ENCODE measurements around the gene PLOD3.
"Not testable (repeated sequence)": the region's sequence is repeated elsewhere in the genome, so short reads cannot be mapped to it uniquely, and the experiment has no call there.

The PLOD3 gene

DNA sequence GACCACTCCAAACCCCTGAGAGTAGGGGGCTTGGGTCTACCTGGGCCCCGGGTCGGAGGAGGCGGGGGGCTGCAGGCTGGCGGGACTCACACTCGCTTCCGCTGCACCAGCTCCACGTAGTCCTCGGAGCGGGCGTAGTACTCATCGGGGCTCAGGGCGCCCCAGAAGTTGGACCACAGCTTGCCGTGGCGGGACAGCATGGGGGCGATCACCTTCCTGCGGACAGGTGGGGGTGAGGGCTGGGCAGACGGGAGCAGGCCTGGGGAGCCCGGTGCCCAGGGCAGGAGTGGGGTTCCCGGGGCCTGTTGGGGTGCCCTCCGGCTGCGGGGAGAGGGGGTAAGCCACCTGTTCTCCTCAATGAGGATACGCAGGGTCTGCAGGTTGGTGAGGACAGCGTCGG lies 5.9 kb downstream of the PLOD3 start:
- no peak for DNase-seq

DNA sequence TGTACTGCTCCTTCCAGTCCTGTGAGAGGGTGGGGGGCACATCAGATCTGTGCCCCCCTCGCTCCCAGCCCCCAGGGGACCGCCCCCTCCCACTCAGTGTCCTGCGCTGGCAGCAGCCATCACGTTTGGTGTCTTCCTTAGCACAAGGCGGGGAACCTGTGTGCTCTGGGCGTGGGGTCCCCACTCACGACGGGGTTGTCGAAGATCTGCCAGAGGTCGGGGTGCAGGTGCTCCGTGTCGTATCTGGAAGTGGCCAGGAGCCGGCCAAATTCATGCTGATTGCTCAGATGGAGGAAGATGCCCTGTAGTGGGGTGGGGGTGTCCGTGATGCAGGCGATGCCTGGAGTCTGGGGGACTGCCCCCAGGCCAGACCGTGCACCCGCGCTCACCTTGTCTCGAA lies 7.2 kb downstream of the PLOD3 start:
- no peak for DNase-seq

DNA sequence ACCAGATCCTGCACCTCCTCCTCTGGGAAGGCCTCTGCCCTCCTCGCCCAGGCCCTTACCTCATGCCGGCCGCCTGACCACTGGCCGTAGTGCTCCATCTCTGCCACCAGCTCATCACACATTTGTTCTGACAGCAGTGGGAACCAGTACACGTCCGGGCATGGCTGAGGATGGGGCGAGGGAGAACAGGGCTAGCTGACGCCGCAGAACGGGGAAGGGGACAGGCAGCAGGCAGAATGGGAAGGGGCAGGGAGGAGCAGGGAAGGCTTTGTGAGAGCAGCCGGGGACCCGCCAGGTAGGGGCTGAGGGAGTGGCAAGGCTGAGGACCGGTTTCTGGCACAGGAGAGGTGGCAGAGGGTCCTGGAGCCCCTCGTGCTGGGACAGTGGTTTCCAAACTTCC lies 8.6 kb downstream of the PLOD3 start:
- no peak for DNase-seq

DNA sequence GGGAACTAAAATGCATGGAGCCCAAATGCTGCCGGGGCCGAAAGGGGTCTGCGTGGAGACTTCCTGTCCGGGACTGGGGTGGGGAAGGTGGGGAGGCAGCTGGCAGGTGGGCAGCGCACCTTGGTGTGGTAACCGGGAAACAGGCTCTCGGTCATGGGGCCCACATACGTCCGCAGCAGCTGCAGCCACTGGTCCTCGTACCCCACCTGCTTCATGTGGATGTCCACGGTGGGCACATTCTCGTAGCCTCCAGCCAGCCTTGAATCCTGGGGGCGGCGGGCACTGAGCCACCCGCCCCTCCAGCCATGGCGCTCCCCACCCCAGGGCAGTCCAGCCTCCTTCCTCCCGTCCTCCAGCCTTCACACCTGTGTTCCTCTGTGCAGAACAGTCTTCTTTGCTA lies 9.9 kb downstream of the PLOD3 start:
- DNase-seq: no peak

DNA sequence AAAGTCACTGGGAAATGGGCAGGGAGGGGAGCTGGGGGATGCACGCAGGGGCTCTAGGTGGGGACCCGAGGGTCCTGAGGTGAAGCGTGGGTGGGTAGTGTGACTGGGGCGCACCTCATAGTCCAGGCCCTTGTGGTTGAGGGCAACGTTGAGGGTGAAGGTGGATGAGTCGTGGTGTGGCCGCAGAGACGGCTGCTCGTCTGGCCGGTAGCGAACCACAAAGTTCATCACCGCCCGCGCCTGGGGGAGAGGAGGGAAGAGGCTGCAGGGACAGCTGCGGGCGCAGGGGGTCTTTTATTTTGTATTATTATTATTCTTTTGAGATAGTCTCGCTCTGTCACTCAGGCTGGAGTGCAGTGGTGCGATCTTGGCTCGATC lies 10.7 kb downstream of the PLOD3 start:
- DNase-seq: no peak

DNA sequence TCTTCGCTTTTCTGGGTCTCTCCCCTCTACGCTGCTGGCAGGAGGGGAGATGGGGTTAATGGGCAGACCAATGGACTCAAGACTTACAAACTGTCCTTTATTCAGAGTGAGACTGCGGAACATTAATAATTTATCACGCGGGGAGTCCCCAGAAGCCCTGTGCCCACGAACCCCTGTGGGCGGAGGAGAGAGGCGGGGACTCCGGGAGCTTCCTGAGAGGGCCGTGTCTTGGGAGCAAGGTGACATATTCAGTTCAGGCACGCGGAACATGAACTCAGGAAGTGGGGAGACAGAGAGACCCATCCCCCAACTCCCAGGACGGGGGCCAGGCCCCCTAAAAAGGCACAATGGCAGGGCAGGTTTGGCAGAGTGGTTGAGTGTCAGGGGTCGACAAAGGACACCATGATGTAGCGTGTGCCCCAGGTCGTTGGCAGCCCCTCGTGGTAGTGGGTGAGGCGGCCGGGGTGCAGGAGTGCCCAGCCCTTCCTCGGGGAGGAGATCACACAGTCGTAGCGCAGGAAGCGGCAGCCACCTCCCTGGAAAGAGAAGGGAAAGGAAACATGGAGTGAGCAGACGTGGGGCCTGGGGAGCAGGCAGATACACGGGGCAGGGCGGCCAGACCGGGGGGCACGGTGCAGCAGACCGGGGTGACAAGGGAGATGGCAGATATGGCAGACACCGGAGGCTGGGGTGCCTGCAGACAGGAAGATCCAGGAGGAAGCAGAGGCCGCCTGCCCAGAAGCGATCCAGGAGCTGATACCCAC lies 11.3 kb downstream of the PLOD3 start:
- no peak for DNase-seq

DNA sequence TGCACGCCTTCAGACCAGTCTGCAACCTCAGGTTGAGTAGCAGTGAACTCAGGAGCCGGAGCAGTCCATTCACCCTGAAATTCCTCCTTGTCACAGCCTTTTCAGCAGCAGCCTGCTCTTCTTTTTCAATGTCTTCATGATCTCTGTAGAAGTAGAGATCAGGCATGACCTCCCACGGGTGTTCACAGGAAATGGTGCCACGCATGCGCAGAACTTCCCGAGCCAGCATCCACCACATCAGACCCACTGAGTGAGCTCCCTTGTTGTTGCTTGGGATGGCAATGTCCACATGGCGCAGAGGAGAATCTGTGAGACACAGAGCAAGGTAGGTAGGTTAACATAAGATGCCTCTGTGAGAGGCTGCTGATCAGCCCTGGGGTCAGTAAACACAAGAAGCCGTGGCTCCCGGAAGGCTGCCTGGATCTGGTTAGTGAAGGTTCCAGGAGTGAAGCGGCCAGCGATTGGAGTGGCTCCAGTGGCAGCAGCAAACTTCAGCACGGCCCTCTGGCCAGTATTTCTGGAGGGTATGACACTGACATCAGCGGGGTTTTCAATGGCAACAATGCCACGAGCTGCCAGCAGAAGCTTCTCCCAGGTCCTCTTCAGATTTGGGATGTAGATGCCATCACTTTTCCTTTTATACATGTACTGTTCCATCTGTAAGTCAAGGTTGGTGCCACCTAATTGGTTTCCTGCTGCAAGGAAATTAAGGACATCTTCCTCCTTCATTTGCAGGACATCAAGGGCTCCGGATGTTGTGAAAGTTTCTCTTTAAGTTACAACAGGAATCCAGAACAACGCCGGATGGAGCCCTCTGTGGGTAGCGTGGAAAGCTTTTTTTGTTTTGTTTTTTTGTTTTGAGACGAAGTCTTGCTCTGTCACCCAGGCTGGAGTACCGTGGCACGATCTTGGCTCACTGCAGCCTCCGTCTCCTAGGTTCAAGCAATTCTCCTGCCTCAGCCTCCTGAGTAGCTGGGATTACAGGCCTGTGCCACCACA lies 13.3 kb downstream of the PLOD3 start:
- DNase-seq: peak; percentile 75

DNA sequence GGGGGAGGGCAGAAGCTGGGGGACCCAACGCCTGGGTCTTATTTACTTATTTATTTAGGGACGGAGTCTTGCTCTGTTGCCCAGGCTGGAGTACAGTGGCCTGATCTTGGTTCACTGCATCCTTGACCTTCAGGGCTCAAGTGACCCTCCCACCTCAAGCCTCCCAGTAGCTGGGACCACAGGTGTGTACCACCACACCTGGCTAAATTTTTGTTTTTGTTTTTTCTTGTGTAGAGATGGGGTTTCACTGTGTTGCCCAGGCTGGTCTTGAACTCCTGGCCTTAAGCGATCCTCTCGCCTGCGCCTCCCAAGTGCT lies 14.8 kb downstream of the PLOD3 start:
- no peak for DNase-seq

DNA sequence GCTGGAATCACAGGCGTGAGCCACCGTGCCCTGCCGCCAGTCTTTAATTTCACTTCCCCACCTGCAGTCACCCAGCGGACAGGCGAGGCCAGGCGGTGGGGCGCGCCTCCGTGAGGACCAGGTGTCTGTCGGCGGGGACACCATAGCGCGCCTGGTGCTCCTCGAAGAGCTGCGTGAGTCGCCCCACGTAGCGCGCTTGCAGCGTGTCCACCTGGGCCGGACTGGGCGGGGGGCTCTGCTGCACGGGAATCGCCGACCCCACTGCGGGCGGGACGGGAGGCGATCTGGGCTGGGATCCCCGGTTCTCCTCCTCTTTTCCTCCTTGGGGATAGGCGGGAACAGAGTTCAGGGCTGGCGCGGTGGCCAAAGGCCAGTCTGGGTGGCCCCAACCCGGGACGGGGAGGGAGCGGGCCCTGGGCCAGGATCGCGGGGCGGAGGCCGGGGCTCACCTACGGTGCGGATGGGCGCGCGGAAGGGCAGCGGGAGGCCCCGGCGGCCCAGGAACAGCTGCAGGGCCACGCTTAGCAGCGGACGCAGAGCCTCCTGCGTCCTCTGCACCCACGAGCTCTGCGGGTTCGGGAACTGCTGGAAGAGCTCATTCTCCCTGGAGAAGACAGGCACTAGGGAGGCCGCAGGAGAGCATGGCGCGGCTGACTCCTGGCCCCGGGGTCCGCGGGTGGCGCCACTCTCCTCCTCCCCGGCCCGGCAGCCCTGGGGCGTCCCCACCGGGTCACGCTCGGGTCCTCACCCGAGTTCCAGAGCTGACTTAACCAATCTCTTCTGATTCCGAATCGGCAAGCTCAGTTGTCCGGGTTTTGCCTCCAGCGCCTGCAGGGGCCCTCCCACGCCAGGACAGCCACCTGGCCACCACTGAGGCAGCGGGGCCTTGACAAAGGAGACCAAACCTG lies 15.4 kb downstream of the PLOD3 start:
- DNase-seq: no peak

DNA sequence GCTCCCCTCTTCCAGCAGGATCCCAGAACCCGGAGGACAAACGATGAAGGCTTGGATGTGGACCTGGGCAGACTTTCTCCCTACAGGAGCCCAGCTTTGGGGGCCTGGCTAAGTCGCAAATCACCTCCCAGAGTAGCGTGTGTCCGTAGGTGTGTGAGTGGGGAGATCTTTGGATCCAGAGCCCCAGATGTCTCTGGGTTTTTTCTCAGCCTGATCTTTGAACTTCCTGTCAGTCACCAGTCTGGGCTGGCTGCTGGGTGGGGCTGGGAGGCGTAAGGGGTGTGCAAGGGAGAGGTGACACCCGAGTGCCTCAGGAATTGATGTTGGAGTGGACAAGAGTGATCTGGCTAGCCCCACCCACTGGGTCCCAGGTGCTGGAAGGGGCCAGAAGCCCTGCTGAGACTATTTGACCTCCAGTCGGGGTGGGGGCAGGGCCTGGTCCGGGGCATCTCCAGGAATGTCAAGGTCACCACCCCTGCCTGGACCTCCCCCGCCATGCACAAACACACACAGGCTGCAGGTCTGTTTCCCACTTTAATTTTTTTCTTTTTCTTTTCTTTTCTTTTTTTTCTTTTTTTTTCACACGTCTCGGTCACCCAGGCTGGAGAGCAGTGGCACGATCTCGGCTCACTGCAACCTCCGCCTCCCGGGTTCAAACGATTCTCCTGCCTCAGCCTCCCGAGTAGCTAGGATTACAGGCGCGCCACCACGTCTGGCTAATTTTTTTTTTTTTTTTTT lies 16.4 kb downstream of the PLOD3 start, which contains the start of gene MOGAT3:
MOGAT3 (minus strand) TSS at position 175 of the 738 bp plus-strand sequence. CDS start 182 bp downstream, outside the sequence.
- no peak for DNase-seq

DNA sequence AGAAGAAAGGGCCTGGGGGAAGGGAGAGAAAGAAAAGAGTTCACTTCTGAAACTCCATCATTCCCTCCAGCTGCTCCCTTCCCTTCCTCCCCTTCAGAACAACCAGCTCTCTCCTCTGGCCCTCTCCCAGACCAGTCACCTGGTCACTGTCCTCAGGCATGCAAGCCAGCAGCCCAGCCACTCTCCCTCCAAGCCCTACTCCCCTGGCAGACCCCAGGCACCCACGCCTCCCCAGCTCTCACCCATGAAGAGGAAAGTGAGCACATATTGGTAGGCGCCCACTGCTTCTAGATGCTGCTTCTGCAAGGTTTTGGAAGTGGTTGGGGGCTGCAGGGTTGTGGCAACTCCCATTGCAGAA lies 16.9 kb downstream of the PLOD3 start:
- DNase-seq: no peak

DNA sequence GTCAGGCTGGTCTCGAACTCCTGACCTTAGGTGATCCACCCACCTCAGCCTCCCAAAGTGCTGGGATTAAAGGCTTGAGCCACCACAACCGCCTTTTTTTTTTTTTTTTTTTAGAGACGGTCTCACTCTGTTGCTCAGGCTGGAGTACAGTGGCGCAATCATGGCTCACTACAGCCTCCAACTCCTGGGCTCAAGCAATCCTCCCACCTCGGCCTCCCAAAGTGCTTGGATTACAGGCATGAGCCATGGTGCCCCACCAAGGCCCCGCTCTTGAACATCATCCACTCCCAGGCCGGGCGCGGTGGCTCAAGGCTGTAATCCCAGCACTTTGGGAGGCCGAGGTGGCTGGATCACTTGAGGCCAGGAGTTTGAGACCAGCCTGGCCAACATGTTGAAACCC lies 17.9 kb downstream of the PLOD3 start:
- DNase-seq: not testable (repeated sequence)

DNA sequence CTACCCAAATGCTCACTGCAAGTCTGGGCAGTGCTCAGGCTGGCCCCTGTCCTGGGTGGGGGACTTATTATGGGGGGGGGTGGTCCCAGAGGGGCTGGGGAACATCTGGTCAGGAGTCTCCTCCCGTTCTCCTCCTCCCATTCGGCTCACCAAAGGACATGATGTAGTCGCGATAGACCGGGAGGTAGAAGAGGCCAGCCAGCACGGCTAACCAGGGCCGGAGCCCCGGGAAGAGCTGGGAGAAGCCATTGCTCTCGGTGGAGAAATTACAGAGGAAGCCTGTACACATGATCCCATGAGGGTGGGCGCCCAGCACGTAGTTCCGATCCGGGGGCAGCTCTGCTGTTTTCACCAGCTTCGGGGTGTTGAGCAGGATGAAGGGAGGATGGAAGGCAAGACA lies 18.9 kb downstream of the PLOD3 start:
- no peak for DNase-seq

DNA sequence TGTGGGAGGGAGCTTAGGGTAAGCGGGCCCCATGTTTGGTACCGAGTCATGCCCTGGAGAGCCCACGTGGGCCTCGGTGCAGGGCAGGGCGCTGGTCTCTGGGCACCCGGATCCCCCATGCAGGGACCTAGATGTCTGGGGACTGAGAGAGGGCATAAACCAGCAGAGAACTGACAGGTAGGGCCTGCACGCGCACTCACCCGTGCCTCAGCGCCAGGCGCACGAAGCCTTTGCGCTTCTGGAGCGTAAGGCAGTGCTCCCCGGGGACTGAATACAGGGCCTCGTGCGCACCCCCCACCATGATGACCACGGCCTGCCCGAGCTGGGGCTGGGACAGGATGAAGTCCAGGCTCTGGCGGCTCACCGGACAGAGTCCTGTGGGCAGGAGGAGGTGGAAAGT lies 19.4 kb downstream of the PLOD3 start:
- DNase-seq: no peak

DNA sequence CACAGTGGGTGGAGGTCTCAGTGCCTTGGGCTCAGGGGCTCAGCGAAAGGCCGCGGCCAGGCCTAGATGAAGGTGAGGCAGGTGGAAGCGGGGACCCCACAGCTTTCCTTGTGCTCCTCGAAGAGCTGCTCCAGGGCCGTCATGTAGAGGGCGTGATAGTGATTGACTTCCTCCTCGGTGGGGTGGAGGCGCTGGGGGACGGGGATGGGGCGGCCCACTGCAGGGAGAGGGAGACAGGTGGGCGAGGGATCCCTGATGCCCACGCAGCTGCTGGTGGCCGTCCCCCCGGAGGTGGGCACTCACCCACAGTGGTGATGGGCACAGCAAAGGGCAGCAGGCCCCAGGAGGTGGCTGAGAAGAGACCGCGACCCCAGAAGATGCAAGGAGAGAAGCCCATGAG lies 21.5 kb downstream of the PLOD3 start:
- no peak for DNase-seq

DNA sequence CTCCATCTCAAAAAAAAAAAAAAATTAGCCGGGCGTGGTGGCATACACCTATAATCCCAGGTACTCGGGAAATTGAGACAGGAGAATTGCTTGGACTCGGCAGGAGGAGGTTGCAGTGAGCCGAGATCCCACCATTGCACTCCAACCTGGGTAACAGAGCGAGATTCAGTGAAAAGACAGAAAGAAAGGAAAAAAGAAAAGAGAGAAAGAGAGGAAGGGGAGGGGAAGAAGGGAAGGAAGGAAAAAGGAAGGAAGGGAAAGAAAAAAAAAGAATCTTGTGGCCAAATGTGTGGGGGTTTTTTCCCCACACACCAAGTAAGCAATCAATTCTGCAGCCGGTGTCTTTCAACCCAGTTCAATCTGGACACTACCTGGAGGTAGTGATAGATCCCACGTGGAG lies 28.3 kb downstream of the PLOD3 start:
- no peak for DNase-seq

DNA sequence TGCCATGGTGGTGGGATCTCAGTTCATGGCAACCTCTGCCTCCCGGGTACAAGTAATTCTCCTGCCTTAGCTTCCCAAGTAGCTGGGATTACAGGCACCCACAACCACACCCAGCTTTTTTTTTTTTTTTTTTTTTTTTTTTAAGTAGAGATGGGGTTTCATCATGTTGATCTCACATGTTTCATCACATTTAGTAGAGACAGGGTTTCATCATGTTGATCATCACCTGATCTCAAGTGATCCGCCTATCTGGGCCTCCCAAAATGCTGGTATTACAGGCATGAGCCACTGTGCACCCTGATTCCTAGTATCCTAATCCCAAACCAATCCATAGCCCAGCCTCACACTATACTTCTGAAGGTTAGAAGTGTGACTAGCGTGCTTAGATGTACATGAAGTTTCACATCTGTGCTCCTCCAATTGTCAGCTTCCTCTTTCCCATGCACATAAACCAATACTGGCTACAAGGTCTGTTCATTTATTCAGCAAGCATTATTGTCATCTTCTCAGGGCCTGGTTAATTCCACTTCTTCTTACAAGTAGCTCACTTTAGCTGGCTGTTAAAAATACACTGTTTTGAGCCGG lies 30.4 kb downstream of the PLOD3 start:
- DNase-seq: no peak

DNA sequence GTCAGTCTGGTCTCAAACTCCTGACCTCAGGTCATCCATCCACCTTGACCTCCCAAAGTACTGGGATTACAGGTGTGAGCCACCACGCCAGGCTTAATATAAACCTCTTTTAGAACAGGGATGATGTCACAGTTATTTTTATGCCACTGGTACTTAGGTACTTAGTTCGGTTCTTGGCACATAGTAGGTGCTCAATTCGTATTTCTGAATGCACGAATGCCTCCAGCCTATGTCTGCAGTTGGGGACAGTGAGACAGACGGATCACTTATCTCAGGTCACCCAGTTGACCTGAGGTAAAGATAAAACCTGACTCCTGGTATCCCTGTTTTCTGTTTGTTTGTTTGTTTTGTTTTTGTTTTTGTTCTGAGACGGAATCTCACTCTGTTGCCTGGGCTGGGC lies 31.2 kb downstream of the PLOD3 start:
- no peak for DNase-seq

DNA sequence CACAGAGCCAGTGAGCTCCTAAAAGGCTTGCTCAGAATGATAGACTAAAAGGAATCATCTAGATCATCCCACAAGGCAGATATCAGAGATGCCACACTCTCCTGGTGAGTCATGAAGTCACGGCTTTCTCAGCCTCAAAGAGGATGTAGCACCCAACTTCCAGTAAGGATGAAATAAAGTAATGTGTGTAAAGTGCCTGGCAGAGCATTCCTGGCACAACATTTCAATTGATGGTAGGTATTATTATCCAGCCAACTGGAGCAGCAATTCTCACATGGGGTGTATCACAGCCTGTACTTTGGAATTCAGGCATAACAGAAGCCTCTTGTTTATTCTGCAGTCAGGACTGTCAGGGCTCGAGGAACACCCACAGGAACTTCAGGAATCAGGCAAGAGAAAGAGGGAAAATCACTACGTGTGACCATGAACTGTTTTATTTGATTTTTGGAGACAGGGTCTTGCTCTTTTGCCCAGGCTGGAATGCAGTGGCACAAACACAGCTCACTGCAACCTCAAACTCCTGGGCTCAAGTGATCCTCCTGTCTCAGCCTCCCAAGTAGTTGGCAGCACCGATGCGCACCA lies 32.0 kb downstream of the PLOD3 start:
- no peak for DNase-seq

DNA sequence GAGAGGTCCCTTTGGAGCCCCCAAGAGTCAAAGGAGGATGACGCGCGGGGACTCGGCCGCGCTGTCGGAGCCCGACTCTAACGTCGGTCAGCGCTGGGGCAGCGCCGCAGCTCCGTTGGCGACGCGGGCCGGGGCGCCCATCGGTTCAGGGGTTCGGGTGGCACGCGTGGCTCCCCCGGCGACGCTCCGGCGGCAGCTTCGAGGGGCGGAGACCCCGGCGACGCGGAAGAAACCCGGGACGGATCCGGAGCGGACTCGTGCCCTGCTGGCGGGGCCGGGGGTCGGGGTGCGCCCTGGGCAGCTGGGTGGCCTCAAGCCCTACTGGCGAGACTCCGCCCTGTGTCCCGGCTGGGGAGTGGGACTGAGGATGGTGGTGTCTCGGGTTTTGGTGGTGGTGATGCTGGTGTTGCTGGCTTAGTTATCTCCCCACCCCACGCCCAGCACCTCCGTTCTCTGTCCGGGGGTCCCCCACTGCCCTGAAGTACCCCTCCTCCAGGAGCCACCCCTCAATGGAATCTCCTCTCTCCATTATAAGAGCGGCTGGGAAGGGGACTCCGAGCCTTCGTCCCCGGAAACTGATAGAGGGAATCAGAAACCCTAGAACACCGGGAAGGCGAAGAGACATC lies 37.1 kb downstream of the PLOD3 start, which contains the start of gene NAT16:
NAT16 (minus strand) TSS at position 164 of the 626 bp plus-strand sequence. CDS start 5,486 bp downstream, outside the sequence.
- DNase-seq: no peak

DNA sequence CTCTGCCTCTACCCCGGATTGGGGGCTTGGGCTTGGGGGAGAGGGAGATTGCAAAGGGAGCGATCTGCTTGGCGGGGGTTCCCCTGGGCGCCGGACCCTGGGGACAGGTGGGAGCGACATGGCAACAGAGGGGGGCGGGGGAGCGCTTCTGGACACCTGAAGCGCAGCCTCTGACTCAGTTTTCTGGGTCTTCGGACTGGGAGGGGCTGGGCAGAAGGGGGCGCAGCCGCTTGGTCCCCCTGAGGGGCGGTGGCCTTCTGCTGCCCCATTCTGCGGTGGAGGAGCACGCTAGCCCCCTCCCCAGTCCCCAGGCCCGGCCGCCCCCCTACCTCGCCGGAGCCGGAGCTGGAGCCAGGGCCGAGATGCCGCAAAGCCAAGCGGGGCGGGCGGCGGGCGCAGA lies 37.7 kb downstream of the PLOD3 start:
- no peak for DNase-seq
